Measurements from ENCODE around the gene CNTF. TPM values are rescaled to one million over a fixed set of nuclear protein-coding genes. Genes with fewer than 3 reads are reported as not detected.

CNTF gene
- total and polyA plus RNA-seq, 9 donors: 0.55 to 1.0 (median 0.89) TPM

- H3K36me3 ChIP-seq (ENCODE audit: control insufficient read depth, insufficient read depth, low read length): no peaks in the 10 kb centered on the region
- no peak for DNase-seq
- no peak overlapping the region for H3K27ac ChIP-seq (ENCODE audit: low read length)
- H3K27me3 ChIP-seq (ENCODE audit: control insufficient read depth, insufficient read depth, low read length): no peaks in the 10 kb centered on the region
- H3K9me3 ChIP-seq (replicated peaks; ENCODE audit: control insufficient read depth, low read depth, low read length): no peaks in the 10 kb centered on the region
- no CpG with 5 or more reads among the region's 2 CpGs for WGBS (ENCODE audit: insufficient coverage)
- no peak overlapping the region for H3K4me3 ChIP-seq (ENCODE audit: low read length)
- no peaks in the 10 kb centered on the region for H3K4me1 ChIP-seq (ENCODE audit: control insufficient read depth, insufficient read depth, low read length)
These were observed 33.9 kb downstream of the CNTF start for GRCh38 chr11:58656348-58656747.

- no peak overlapping the region for H3K27ac ChIP-seq (ENCODE audit: low read length)
- no peaks in the 10 kb centered on the region for H3K4me1 ChIP-seq (ENCODE audit: control insufficient read depth, insufficient read depth, low read length)
- H3K4me3 ChIP-seq (ENCODE audit: low read length): no peak overlapping the region
- no peaks in the 10 kb centered on the region for H3K27me3 ChIP-seq (ENCODE audit: control insufficient read depth, insufficient read depth, low read length)
- DNase-seq: no peak
- H3K36me3 ChIP-seq (ENCODE audit: control insufficient read depth, insufficient read depth, low read length): no peaks in the 10 kb centered on the region
- H3K9me3 ChIP-seq (replicated peaks; ENCODE audit: control insufficient read depth, low read depth, low read length): no peaks in the 10 kb centered on the region
- WGBS (ENCODE audit: insufficient coverage): 44% methylated on average over 3 of the region's 3 CpGs
These were observed 36.2 kb downstream of the CNTF start for GRCh38 chr11:58658623-58659022.

- no peak for DNase-seq
- no peaks in the 10 kb centered on the region for H3K36me3 ChIP-seq (ENCODE audit: control insufficient read depth, insufficient read depth, low read length)
- WGBS (ENCODE audit: insufficient coverage): 63% methylated on average over 1 of the region's 2 CpGs
- no peaks in the 10 kb centered on the region for H3K27me3 ChIP-seq (ENCODE audit: control insufficient read depth, insufficient read depth, low read length)
- no peak overlapping the region for H3K27ac ChIP-seq (ENCODE audit: low read length)
- no peaks in the 10 kb centered on the region for H3K4me1 ChIP-seq (ENCODE audit: control insufficient read depth, insufficient read depth, low read length)
- no peaks in the 10 kb centered on the region for H3K9me3 ChIP-seq (replicated peaks; ENCODE audit: control insufficient read depth, low read depth, low read length)
- H3K4me3 ChIP-seq (ENCODE audit: low read length): no peak overlapping the region
These were observed 36.9 kb downstream of the CNTF start for GRCh38 chr11:58659404-58659803.

- WGBS (ENCODE audit: insufficient coverage): 83% methylated on average over 1 of the region's 5 CpGs
- H3K27me3 ChIP-seq (ENCODE audit: control insufficient read depth, insufficient read depth, low read length): no peaks in the 10 kb centered on the region
These were observed 37.6 kb downstream of the CNTF start for GRCh38 chr11:58659910-58660570.

GRCh38 chr11:58671983-58672633 is 49.6 kb downstream of the CNTF start:
- Histone ChIP-seq H3K27me3 (ENCODE audit: control insufficient read depth, insufficient read depth, low read length) (peaks cover 4% of the 10 kb centered on the region), H3K9me3 (replicated peaks; ENCODE audit: control insufficient read depth, low read depth, low read length) (no peaks in the 10 kb centered on the region), H3K4me1 (ENCODE audit: control insufficient read depth, insufficient read depth, low read length) (no peaks in the 10 kb centered on the region), H3K4me3 (ENCODE audit: low read length) (no peak overlapping the region), H3K36me3 (ENCODE audit: control insufficient read depth, insufficient read depth, low read length) (no peaks in the 10 kb centered on the region), H3K27ac (ENCODE audit: low read length) (no peak overlapping the region)
- no peak for DNase-seq
- 52% methylated on average over 2 of the region's 6 CpGs for WGBS (ENCODE audit: insufficient coverage)

More at GRCh38 chr11:58659910-58660570, 37.6 kb downstream of the CNTF start:
- DNase-seq: no peak
- Histone ChIP-seq H3K27ac (ENCODE audit: low read length) (no peak overlapping the region), H3K9me3 (replicated peaks; ENCODE audit: control insufficient read depth, low read depth, low read length) (no peaks in the 10 kb centered on the region), H3K4me1 (ENCODE audit: control insufficient read depth, insufficient read depth, low read length) (no peaks in the 10 kb centered on the region), H3K36me3 (ENCODE audit: control insufficient read depth, insufficient read depth, low read length) (no peaks in the 10 kb centered on the region), H3K4me3 (ENCODE audit: low read length) (no peak overlapping the region)

- H3K27me3 ChIP-seq (ENCODE audit: control insufficient read depth, insufficient read depth, low read length): peaks cover 4% of the 10 kb centered on the region
- 82% methylated on average over 9 of the region's 12 CpGs for WGBS (ENCODE audit: insufficient coverage)
- no peak overlapping the region for H3K4me3 ChIP-seq (ENCODE audit: low read length)
- H3K9me3 ChIP-seq (replicated peaks; ENCODE audit: control insufficient read depth, low read depth, low read length): no peaks in the 10 kb centered on the region
- no peak for DNase-seq
- no peak overlapping the region for H3K27ac ChIP-seq (ENCODE audit: low read length)
- no peaks in the 10 kb centered on the region for H3K36me3 ChIP-seq (ENCODE audit: control insufficient read depth, insufficient read depth, low read length)
- no peaks in the 10 kb centered on the region for H3K4me1 ChIP-seq (ENCODE audit: control insufficient read depth, insufficient read depth, low read length)
These were observed 52.1 kb downstream of the CNTF start for GRCh38 chr11:58674609-58675008.

Other genes with a start within 250 kb of the CNTF start
- not detected for gene OR5B3, start 215.8 kb upstream of the CNTF start, total RNA-seq
- not detected for gene OR5B3, start 215.8 kb upstream of the CNTF start, polyA plus RNA-seq (ENCODE audit: insufficient read depth in 1 of 8, insufficient read length in 8 of 8, low replicate concordance in 1 of 8)
- gene OR5B2, start 194.5 kb upstream of the CNTF start, total RNA-seq: not detected
- gene OR5B2, start 194.5 kb upstream of the CNTF start, polyA plus RNA-seq (ENCODE audit: insufficient read depth in 1 of 8, insufficient read length in 8 of 8, low replicate concordance in 1 of 8): not detected
- gene OR5B12, start 180.4 kb upstream of the CNTF start, total RNA-seq: not detected
- not detected for gene OR5B12, start 180.4 kb upstream of the CNTF start, polyA plus RNA-seq (ENCODE audit: insufficient read depth in 1 of 8, insufficient read length in 8 of 8, low replicate concordance in 1 of 8)
- not detected for gene OR5B21, start 114.6 kb upstream of the CNTF start, total RNA-seq
- gene OR5B21, start 114.6 kb upstream of the CNTF start, polyA plus RNA-seq (ENCODE audit: insufficient read depth in 1 of 8, insufficient read length in 8 of 8, low replicate concordance in 1 of 8): not detected
- gene LPXN, start 46.8 kb upstream of the CNTF start, total RNA-seq: 3.3 TPM
- gene LPXN, start 46.8 kb upstream of the CNTF start, polyA plus RNA-seq (ENCODE audit: insufficient read depth in 1 of 8, insufficient read length in 8 of 8, low replicate concordance in 1 of 8): 1 to 10 TPM; 2.6 to 5.6 (median 3.9) TPM
- 31.2 TPM for gene ZFP91, start 43.6 kb upstream of the CNTF start, total RNA-seq
- gene ZFP91, start 43.6 kb upstream of the CNTF start, polyA plus RNA-seq (ENCODE audit: insufficient read depth in 1 of 8, insufficient read length in 8 of 8, low replicate concordance in 1 of 8): 10 to 100 TPM; 32.0 to 46.6 (median 39.0) TPM
- not detected for gene GLYAT, start 109.3 kb downstream of the CNTF start, total RNA-seq
- not detected for gene GLYAT, start 109.3 kb downstream of the CNTF start, polyA plus RNA-seq (ENCODE audit: insufficient read depth in 1 of 8, insufficient read length in 8 of 8, low replicate concordance in 1 of 8)
- gene GLYATL2, start 222.0 kb downstream of the CNTF start, total RNA-seq: 0.89 TPM
- gene GLYATL2, start 222.0 kb downstream of the CNTF start, polyA plus RNA-seq (ENCODE audit: insufficient read depth in 1 of 8, insufficient read length in 8 of 8, low replicate concordance in 1 of 8): 1 to 10 TPM in 4 of 8 donors, under 1 TPM in 4; 0.61 to 2.8 (median 1.1) TPM